GM13976 (cell line): Measurements from ENCODE around the gene SCNN1G.

Experiments
- DNase-seq: peaks from one replicate; pipeline ENCODE4 v3.0.0; 2012; ENCODE audit warnings: low spot score
- in situ Hi-C: fragments of 300-500 bp; cut with MboI; formaldehyde crosslinking; loops from one replicate; pipeline ENCODE4 v1.12.0; 2022; ENCODE audit warnings: low sequenced_read_pairs, mixed read lengths, inconsistent platforms; ENCODE audit not compliant: unreplicated experiment
- TF ChIP-seq, protein P1 (sequence below): IDR thresholded peaks from 2 replicates; pipeline ENCODE4 v1.5.1; 2012; ENCODE audit warnings: borderline replicate concordance, mild to moderate bottlenecking; ENCODE audit not compliant: insufficient read depth; ENCODE audit errors: extremely low read depth, missing control alignments, control extremely low read depth

The SCNN1G gene

DNA sequence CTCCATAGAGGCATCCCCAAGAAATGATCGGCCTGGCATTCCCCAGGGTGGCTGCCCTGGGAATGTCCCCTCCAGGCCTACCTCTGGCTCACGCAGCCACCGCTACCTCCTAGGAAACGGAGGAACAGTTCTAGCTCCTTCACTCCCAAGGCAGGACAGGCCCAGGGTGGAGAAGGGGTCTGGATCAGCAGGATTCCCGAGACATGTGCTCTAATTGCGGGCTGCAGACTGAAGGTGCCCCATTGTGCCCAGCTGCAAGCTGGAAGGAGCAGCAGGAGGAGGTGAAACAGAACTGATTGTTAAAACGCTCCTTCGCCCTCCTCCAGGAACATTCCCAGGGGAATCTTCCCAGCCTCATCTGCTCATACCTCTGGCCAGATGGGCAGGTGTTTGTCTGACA, 40.8 kb downstream of the SCNN1G start:
- DNase-seq, result no peak
- in situ Hi-C loops, result no loop called here
- TF ChIP-seq, protein P1, sequence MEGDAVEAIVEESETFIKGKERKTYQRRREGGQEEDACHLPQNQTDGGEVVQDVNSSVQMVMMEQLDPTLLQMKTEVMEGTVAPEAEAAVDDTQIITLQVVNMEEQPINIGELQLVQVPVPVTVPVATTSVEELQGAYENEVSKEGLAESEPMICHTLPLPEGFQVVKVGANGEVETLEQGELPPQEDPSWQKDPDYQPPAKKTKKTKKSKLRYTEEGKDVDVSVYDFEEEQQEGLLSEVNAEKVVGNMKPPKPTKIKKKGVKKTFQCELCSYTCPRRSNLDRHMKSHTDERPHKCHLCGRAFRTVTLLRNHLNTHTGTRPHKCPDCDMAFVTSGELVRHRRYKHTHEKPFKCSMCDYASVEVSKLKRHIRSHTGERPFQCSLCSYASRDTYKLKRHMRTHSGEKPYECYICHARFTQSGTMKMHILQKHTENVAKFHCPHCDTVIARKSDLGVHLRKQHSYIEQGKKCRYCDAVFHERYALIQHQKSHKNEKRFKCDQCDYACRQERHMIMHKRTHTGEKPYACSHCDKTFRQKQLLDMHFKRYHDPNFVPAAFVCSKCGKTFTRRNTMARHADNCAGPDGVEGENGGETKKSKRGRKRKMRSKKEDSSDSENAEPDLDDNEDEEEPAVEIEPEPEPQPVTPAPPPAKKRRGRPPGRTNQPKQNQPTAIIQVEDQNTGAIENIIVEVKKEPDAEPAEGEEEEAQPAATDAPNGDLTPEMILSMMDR, result no peak

DNA sequence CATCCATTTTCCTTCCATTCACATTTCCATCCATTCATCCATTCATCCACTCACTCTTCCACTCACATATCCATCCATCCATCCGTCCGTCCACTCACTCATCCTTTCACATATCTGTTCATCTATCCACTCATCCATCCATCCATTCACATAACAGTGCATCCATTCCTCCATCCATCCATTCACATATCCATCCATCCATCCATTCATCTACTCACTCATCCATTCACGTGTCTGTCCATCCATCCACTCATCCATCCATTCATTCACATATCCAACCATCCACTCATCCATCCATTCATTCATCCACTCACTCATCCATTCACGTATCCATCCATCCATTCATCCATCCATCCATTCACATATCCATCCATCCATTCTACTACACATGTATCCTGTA, 42.6 kb downstream of the SCNN1G start:
- DNase-seq, result no peak
- in situ Hi-C loops, result no loop called here
- TF ChIP-seq, protein P1, result no peak

DNA sequence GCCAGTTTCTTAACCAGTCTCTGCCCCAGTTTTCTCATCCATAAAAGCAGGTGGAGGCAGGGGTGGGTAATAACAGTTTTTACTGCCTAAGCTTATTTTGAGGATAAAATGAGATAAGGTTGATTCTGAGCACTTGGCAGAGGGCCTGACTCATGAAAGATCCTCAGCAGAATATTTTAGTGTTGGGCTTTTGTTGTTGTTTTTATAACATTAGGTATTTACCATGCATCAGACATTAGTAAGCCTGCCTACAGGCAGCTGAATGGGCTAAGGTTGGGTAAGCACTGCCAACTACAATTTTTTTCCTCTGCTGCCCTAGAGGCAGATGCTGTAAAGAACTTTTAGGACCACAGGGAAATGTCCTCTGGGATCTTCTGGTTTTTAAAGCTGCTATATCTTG, 43.1 kb downstream of the SCNN1G start:
- TF ChIP-seq, protein P1, result no peak
- in situ Hi-C loops, result no loop called here
- DNase-seq, result no peak

DNA sequence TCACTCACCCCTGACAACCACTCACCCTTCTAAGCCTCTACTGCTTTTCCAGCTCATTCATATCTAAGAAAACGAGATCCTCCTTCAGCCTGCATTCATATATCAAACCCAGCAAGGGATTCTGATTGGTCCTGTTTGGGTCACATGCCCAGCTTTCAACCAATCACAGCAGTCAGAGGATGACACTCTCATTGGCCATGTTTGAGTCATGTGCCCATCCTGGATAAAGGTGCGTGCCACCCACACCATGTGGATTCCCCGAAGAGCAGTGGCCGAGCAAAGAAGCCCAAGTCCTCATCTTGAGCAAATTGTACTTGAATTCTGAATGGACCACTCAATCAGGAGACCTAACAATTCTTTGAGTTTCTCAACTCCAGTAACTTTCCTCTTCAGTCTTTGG, 45.0 kb downstream of the SCNN1G start:
- in situ Hi-C loops, result no loop called here
- no peak for DNase-seq
- TF ChIP-seq, protein P1, result no peak

DNA sequence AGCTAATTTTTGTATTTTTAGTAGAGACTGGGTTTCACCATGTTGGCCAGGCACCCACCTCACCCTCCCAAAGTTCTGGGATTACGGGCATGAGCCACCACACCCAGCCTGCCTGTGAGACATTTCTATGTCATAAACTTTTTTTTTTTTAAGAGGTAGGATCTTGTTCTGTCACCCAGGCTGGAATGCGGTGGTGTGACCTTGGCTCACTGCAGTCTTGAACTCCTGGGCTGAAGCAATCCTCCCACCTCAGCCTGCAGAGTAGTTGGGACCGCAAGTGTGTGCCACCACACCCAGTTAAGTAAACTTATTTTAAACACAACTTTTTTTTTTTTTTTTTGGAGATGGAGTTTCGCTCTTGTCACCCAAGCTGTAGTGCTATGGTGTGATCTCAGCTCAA, 47.2 kb downstream of the SCNN1G start:
- TF ChIP-seq, protein P1, result no peak
- no peak for DNase-seq
- in situ Hi-C loops, result no loop called here

DNA sequence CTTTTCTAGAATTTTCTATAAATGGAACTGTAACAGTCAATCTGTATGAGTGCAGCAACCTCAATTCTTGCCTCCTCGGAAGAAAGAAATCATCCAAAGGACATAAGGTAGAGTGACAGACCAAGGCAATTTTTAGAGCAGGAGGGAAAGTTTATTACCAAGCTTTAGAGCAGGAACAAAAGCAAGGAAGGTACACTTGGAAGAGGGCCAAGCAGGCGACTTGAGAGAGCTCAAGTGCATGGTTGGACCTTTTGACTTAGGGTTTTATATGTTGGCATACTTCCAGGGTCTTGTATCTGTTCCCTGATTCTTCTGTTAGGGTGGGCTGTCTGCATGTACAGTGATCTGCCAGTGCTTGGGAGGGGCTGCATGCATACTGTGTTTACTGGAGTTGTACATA, 50.3 kb downstream of the SCNN1G start:
- no peak for DNase-seq
- TF ChIP-seq, protein P1, result no peak
- in situ Hi-C loops, result no loop called here

DNA sequence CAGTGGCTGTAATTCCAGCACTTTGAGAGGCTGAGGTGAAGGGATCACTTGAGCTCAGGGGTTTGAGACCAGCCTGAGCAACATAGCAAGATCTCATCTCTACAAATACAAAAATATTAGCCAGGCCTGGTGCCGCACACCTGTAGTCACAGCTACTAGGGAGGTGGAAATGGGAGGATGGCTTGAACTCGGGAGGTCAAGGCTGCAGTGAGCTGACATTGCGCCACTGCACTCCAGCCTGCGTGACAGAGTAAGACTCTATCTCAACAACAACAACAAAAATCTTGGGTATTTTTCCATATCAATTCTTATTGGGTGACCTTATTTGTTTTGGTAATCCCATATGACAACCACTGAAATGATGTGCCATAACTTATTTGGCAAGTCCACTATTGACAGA, 52.6 kb downstream of the SCNN1G start:
- TF ChIP-seq, protein P1, result no peak
- no peak for DNase-seq
- in situ Hi-C loops, result no loop called here
